Esophagus squamous epithelium (tissue), 5 donors: Measurements from ENCODE around the gene SMYD3. TPM values are rescaled to one million over a fixed set of nuclear protein-coding genes. Genes with fewer than 3 reads are reported as not detected.

Source experiments
- DNase-seq: peaks from one replicate; lab custom pipeline; 2025; lab: John Stamatoyannopoulos, UW
- H3K27ac ChIP-seq, 4 donors: fragments of 200-600 bp; sonication (generic); one replicate each; pipeline ENCODE4 v1.5.1; 2016 to 2019; ENCODE audit warnings: mild to moderate bottlenecking in 1 of 4
- H3K27me3 ChIP-seq, 4 donors: fragments of 200-600 bp; sonication (generic); 1 replicate in 3 of 4; 2 replicates in 1 of 4; pipeline versions ENCODE4 v1.5.1 to v1.6.0; 2017 to 2021; ENCODE audit warnings: antibody characterized with exemption in 1 of 4
- H3K36me3 ChIP-seq, 3 donors: fragments of 200-600 bp; sonication (generic); one replicate each; pipeline ENCODE4 v1.5.1; 2016 to 2019
- H3K4me1 ChIP-seq, 3 donors: fragments of 200-600 bp; sonication (generic); one replicate each; pipeline ENCODE4 v1.5.1; 2017 to 2019
- H3K4me3 ChIP-seq, 4 donors: fragments of 200-600 bp; sonication (generic); 1 replicate in 3 of 4; 2 replicates in 1 of 4; pipeline ENCODE4 v1.5.1; 2016 to 2019; ENCODE audit warnings: mild to moderate bottlenecking in 2 of 4, moderate library complexity in 1 of 4
- H3K9me3 ChIP-seq, 3 donors: fragments of 200-600 bp; sonication (generic); one replicate each; pipeline ENCODE4 v1.5.1; 2016 to 2019
- CTCF ChIP-seq, 6 experiments: fragments of 450-650 bp in 4 of 6; fragments of 200-600 bp in 2 of 6; sonication (generic) in 2 of 6; IDR thresholded peaks; one replicate each; pipeline ENCODE4 v1.5.1; 2016 to 2019; ENCODE audit warnings: antibody characterized with exemption in 6 of 6, mild to moderate bottlenecking in 4 of 6, moderate library complexity in 4 of 6
- POLR2A ChIP-seq, 4 donors: fragments of 450-650 bp; IDR thresholded peaks; one replicate each; pipeline ENCODE4 v1.6.1; 2017; ENCODE audit warnings: antibody characterized with exemption in 4 of 4, mild to moderate bottlenecking in 4 of 4, moderate library complexity in 3 of 4
- WGBS, 2 donors: methylation state at CpG; one replicate each; pipeline ENCODE4 v1.1.5; 2018; 5-methylcytosine and 5-hydroxymethylcytosine counted together
- intact Hi-C: fragments of 100-400 bp; cut with DNase I; formaldehyde crosslinking; loops from one replicate; pipeline ENCODE4 v1.15.0; 2022
- total RNA-seq, 4 donors: library from RNA; depleted of rRNA; stranded (reverse); fragments of >200 nt; gene quantifications; one replicate each; pipeline ENCODE4 v1.1.0, GENCODE V29; 2016
- donor health status: DM: yes; HTN: yes; CAD: no.

SMYD3 gene
- total RNA-seq, 4 donors from 2014 or later: 8.4 to 15.8 (median 11.5) TPM

GRCh38 chr1:246213036-246213435 is 294.0 kb downstream of the SMYD3 start:
- intact Hi-C loops: no loop called here
- TF ChIP-seq POLR2A (IDR thresholded peaks at IDR 0.05): no peak
- no peak for TF ChIP-seq CTCF (IDR thresholded peaks at IDR 0.05)

GRCh38 chr1:246212013-246212412 is 295.1 kb downstream of the SMYD3 start:
- 90 to 92% methylated on average over 2 of the region's 2 CpGs for WGBS, 2 donors
- H3K36me3 ChIP-seq: no peaks in the 10 kb centered on the region
- H3K4me3 ChIP-seq: no peak overlapping the region
- no peaks in the 10 kb centered on the region for H3K9me3 ChIP-seq
- TF ChIP-seq POLR2A (IDR thresholded peaks at IDR 0.05) (no peak), CTCF (IDR thresholded peaks at IDR 0.05) (no peak)
- DNase-seq: no peak
- H3K4me1 ChIP-seq: no peaks in the 10 kb centered on the region
- no peaks in the 10 kb centered on the region for H3K27me3 ChIP-seq
- no peak overlapping the region for H3K27ac ChIP-seq
- intact Hi-C loops: no loop called here

More at GRCh38 chr1:246213036-246213435, 294.0 kb downstream of the SMYD3 start:
- no peak for DNase-seq
- no peaks in the 10 kb centered on the region for H3K9me3 ChIP-seq
- no peaks in the 10 kb centered on the region for H3K27me3 ChIP-seq
- no peak overlapping the region for H3K27ac ChIP-seq
- H3K36me3 ChIP-seq: no peaks in the 10 kb centered on the region
- no peak overlapping the region for H3K4me3 ChIP-seq
- WGBS, 2 donors: 80 to 81% methylated on average over 3 of the region's 3 CpGs
- no peaks in the 10 kb centered on the region for H3K4me1 ChIP-seq

- no peak overlapping the region for H3K27ac ChIP-seq
- H3K4me1 ChIP-seq: no peaks in the 10 kb centered on the region
- no peaks in the 10 kb centered on the region for H3K27me3 ChIP-seq
- WGBS, 2 donors: 84% methylated on average over 10 of the region's 10 CpGs
- no peaks in the 10 kb centered on the region for H3K9me3 ChIP-seq
- H3K36me3 ChIP-seq: no peaks in the 10 kb centered on the region
- no peak overlapping the region for H3K4me3 ChIP-seq
- intact Hi-C loops: no loop called here
- TF ChIP-seq CTCF (IDR thresholded peaks at IDR 0.05) (no peak), POLR2A (IDR thresholded peaks at IDR 0.05) (no peak)
- DNase-seq: no peak
These were observed 296.3 kb downstream of the SMYD3 start for GRCh38 chr1:246210756-246211155.

- Histone ChIP-seq H3K4me1 (no peaks in the 10 kb centered on the region), H3K4me3 (no peak overlapping the region), H3K27me3 (no peaks in the 10 kb centered on the region), H3K36me3 (no peaks in the 10 kb centered on the region), H3K9me3 (no peaks in the 10 kb centered on the region), H3K27ac (no peak overlapping the region)
- intact Hi-C loops: no loop called here
- TF ChIP-seq POLR2A (IDR thresholded peaks at IDR 0.05) (no peak), CTCF (IDR thresholded peaks at IDR 0.05) (no peak)
- WGBS, 2 donors: 67 to 82% methylated on average over 2 of the region's 2 CpGs
- no peak for DNase-seq
These were observed 299.0 kb downstream of the SMYD3 start for GRCh38 chr1:246208105-246208504.

- WGBS, 2 donors: 94 to 97% methylated on average over 6 of the region's 6 CpGs
- no peak overlapping the region for H3K4me3 ChIP-seq
- H3K27me3 ChIP-seq: no peaks in the 10 kb centered on the region
- H3K9me3 ChIP-seq: no peaks in the 10 kb centered on the region
- intact Hi-C loops: no loop called here
- no peak for DNase-seq
- no peaks in the 10 kb centered on the region for H3K4me1 ChIP-seq
- no peak overlapping the region for H3K27ac ChIP-seq
- TF ChIP-seq CTCF (IDR thresholded peaks at IDR 0.05): no peak
- no peak for TF ChIP-seq POLR2A (IDR thresholded peaks at IDR 0.05)
- no peaks in the 10 kb centered on the region for H3K36me3 ChIP-seq
These were observed 303.9 kb downstream of the SMYD3 start for GRCh38 chr1:246203180-246203579.
